Liver (tissue), 9 donors: ENCODE measurements around the gene HRCT1. TPM values are rescaled to one million over a fixed set of nuclear protein-coding genes. Genes with fewer than 3 reads are reported as not detected.
"Not testable (repeated sequence)": the region's sequence is repeated elsewhere in the genome, so short reads cannot be mapped to it uniquely, and the experiment has no call there.

Experiments used
- DNase-seq: peaks from one replicate; pipeline ENCODE4 v3.0.0-alpha.2; 2017; ENCODE audit warnings: low spot score
- H3K27ac ChIP-seq, 2 donors: one replicate each; pipeline ENCODE4 v1.7.0; 2013; ENCODE audit warnings: inconsistent platforms in 2 of 2, low read length in 2 of 2, control low read depth in 1 of 2, low read depth in 1 of 2, mild to moderate bottlenecking in 1 of 2
- H3K27me3 ChIP-seq, 4 donors: one replicate each; pipeline versions ENCODE4 v1.6.1 to v1.7.0; 2013; ENCODE audit warnings: low read length in 3 of 4, inconsistent platforms in 1 of 4, mild to moderate bottlenecking in 1 of 4, moderate library complexity in 1 of 4; ENCODE audit not compliant: control insufficient read depth in 4 of 4, insufficient read depth in 4 of 4
- H3K36me3 ChIP-seq, 4 donors: one replicate each; pipeline versions ENCODE4 v1.6.1 to v1.7.0; 2013; ENCODE audit warnings: low read length in 3 of 4, mild to moderate bottlenecking in 3 of 4, low read depth in 1 of 4, moderate library complexity in 1 of 4; ENCODE audit not compliant: control insufficient read depth in 4 of 4, insufficient read depth in 3 of 4
- H3K4me1 ChIP-seq, 4 donors: one replicate each; pipeline versions ENCODE4 v1.6.1 to v1.7.0; 2013; ENCODE audit warnings: low read length in 3 of 4, mild to moderate bottlenecking in 3 of 4, moderate library complexity in 1 of 4; ENCODE audit not compliant: control insufficient read depth in 4 of 4, insufficient read depth in 4 of 4
- H3K4me3 ChIP-seq, 3 donors: one replicate each; pipeline versions ENCODE4 v1.6.1 to v1.7.0; 2013; ENCODE audit warnings: low read length in 3 of 3, control low read depth in 1 of 3, low read depth in 1 of 3, mild to moderate bottlenecking in 1 of 3
- H3K9ac ChIP-seq, 2 donors: one replicate each; pipeline ENCODE4 v1.7.0; 2013; ENCODE audit warnings: low read length in 2 of 2, mild to moderate bottlenecking in 2 of 2, moderate library complexity in 2 of 2, control low read depth in 1 of 2, low read depth in 1 of 2
- H3K9me3 ChIP-seq, 4 donors: one replicate each; pipeline versions ENCODE4 v1.6.1 to v1.7.0; 2013; ENCODE audit warnings: low read length in 3 of 4; ENCODE audit not compliant: control insufficient read depth in 4 of 4
- EGR1 ChIP-seq, 2 donors: IDR thresholded peaks; 2 replicates each; pipeline ENCODE4 v1.6.1; 2016 to 2018; ENCODE audit warnings: antibody characterized with exemption in 2 of 2, low read depth in 2 of 2
- FOXA1 ChIP-seq: IDR thresholded peaks from 2 replicates; pipeline ENCODE4 v1.6.1; 2016; ENCODE audit warnings: antibody characterized with exemption
- FOXA2 ChIP-seq: IDR thresholded peaks from 2 replicates; pipeline ENCODE4 v1.6.1; 2016; ENCODE audit warnings: antibody characterized with exemption
- HNF4A ChIP-seq, 2 donors: conservative IDR thresholded peaks; 2 replicates each; pipeline ENCODE4 v1.6.1; 2016; ENCODE audit warnings: antibody characterized with exemption in 2 of 2, mild to moderate bottlenecking in 2 of 2
- HNF4G ChIP-seq: IDR thresholded peaks from 2 replicates; pipeline ENCODE4 v1.6.1; 2016; ENCODE audit warnings: antibody characterized with exemption
- JUND ChIP-seq, 2 donors: IDR thresholded peaks; 2 replicates each; pipeline ENCODE4 v1.6.1; 2016; ENCODE audit warnings: antibody characterized with exemption in 2 of 2
- MAX ChIP-seq: IDR thresholded peaks from 2 replicates; pipeline ENCODE4 v1.6.1; 2016; ENCODE audit warnings: antibody characterized with exemption
- NR2F2 ChIP-seq: IDR thresholded peaks from 2 replicates; pipeline ENCODE4 v1.6.1; 2016; ENCODE audit warnings: antibody characterized with exemption
- RXRA ChIP-seq, 2 donors: IDR thresholded peaks; 2 replicates each; pipeline ENCODE4 v1.6.1; 2017 to 2018; ENCODE audit warnings: antibody characterized with exemption in 2 of 2, mild to moderate bottlenecking in 1 of 2
- SP1 ChIP-seq: IDR thresholded peaks from 2 replicates; pipeline ENCODE4 v1.6.1; 2018; ENCODE audit warnings: antibody characterized with exemption, mild to moderate bottlenecking
- TAF1 ChIP-seq: conservative IDR thresholded peaks from 2 replicates; pipeline ENCODE4 v1.6.1; 2016; ENCODE audit warnings: antibody characterized with exemption, mild to moderate bottlenecking
- YY1 ChIP-seq: IDR thresholded peaks from 2 replicates; pipeline ENCODE4 v1.6.1; 2016; ENCODE audit warnings: antibody characterized with exemption, mild to moderate bottlenecking
- ZBTB33 ChIP-seq: IDR thresholded peaks from 2 replicates; pipeline ENCODE4 v1.6.1; 2016; ENCODE audit warnings: antibody characterized with exemption
- WGBS: extraction: QIAGEN DNeasy Blood & Tissue Kit; methylation state at CpG from one replicate; pipeline ENCODE4 v1.1.7; 2013; 5-methylcytosine and 5-hydroxymethylcytosine counted together
- polyA plus RNA-seq, 2 donors: library from polyadenylated mRNA; stranded (reverse) in 1 of 2; unstranded in 1 of 2; fragments of 200-250 nt in 1 of 2; fragments of >200 nt in 1 of 2; fragmentation: Nextera tagmentation in 1 of 2; extraction: Ambion mirVana in 1 of 2; gene quantifications; one replicate each; pipeline versions ENCODE4 v1.2.1 to v1.2.3, GENCODE V29; 2013 to 2015
- total RNA-seq, 2 donors: library from RNA; depleted of rRNA; stranded (reverse); fragments of >200 nt; gene quantifications; one replicate each; pipeline ENCODE4 v1.2.3, GENCODE V29; 2014
- TF ChIP-seq, protein P1 (sequence below): fragments of 150-350 bp; IDR thresholded peaks from 2 replicates; pipeline ENCODE4 v1.5.1; 2017; ENCODE audit warnings: improper control_type of control experiment, low read depth, low read length; ENCODE audit not compliant: missing input control
- TF ChIP-seq, protein P2 (sequence below): IDR thresholded peaks from 2 replicates; pipeline ENCODE4 v1.6.1; 2016; ENCODE audit warnings: antibody characterized with exemption, mild to moderate bottlenecking
- donor health status: healthy.
- donor health status: healthy.
- donor health status: healthy.
- donor health status: healthy.
- donor health status: healthy.

HRCT1 gene
- total and polyA plus RNA-seq, 4 donors = 0.08 to 2.9 (median 0.27) TPM

- 93% methylated on average over 1 of the region's 1 CpG for WGBS
- Histone ChIP-seq H3K36me3 (no peaks in the 10 kb centered on the region), H3K27ac (no peak overlapping the region), H3K27me3 (peaks cover 0 to 2% (median 0%) of the 10 kb centered on the region in 4 donors), H3K9ac (no peak overlapping the region), H3K9me3 (no peaks in the 10 kb centered on the region), H3K4me3 (no peak overlapping the region), H3K4me1 (no peaks in the 10 kb centered on the region)
- TF ChIP-seq RXRA (IDR thresholded peaks at IDR 0.05) (no peak), YY1 (no peak), TAF1 (no peak), HNF4A (conservative IDR thresholded peaks at IDR 0.05) (no peak), HNF4G (no peak), ZBTB33 (no peak), MAX (no peak), EGR1 (IDR thresholded peaks at IDR 0.05; ENCODE audit: low read depth in 2 of 2) (no peak)
- TF ChIP-seq, protein P1, sequence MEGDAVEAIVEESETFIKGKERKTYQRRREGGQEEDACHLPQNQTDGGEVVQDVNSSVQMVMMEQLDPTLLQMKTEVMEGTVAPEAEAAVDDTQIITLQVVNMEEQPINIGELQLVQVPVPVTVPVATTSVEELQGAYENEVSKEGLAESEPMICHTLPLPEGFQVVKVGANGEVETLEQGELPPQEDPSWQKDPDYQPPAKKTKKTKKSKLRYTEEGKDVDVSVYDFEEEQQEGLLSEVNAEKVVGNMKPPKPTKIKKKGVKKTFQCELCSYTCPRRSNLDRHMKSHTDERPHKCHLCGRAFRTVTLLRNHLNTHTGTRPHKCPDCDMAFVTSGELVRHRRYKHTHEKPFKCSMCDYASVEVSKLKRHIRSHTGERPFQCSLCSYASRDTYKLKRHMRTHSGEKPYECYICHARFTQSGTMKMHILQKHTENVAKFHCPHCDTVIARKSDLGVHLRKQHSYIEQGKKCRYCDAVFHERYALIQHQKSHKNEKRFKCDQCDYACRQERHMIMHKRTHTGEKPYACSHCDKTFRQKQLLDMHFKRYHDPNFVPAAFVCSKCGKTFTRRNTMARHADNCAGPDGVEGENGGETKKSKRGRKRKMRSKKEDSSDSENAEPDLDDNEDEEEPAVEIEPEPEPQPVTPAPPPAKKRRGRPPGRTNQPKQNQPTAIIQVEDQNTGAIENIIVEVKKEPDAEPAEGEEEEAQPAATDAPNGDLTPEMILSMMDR = no peak
- DNase-seq = no peak
These were observed 14.0 kb upstream of the HRCT1 start for GRCh38 chr9:35892051-35892450.

DNA sequence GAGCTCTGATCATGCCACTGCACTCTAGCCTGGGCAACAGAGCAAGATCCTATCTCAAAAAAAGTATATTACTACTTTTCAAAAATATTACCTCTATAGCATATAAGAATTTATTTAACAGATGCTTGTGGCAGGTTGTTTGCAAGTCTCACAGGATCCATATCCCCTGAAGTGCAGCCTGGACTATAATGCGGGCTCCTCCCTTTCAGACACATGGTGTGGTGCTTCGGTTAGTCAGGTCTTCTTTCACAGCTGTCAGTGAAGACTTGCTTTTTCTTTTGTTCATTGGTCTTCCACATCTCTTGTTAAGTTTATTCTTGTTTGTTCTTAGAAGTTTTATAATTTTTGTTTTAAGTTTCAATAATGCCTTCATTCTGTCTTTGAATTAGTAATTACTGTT, 9.4 kb upstream of the HRCT1 start:
- Histone ChIP-seq H3K9ac (no peak overlapping the region), H3K36me3 (no peaks in the 10 kb centered on the region), H3K27me3 (peaks cover 0 to 2% (median 0%) of the 10 kb centered on the region in 4 donors), H3K4me1 (no peaks in the 10 kb centered on the region), H3K27ac (no peak overlapping the region), H3K4me3 (no peak overlapping the region), H3K9me3 (no peaks in the 10 kb centered on the region)
- WGBS = 94% methylated on average over 2 of the region's 2 CpGs
- no peak for DNase-seq
- TF ChIP-seq ZBTB33 = no peak
- no peak for TF ChIP-seq SP1
- TF ChIP-seq, protein P2, sequence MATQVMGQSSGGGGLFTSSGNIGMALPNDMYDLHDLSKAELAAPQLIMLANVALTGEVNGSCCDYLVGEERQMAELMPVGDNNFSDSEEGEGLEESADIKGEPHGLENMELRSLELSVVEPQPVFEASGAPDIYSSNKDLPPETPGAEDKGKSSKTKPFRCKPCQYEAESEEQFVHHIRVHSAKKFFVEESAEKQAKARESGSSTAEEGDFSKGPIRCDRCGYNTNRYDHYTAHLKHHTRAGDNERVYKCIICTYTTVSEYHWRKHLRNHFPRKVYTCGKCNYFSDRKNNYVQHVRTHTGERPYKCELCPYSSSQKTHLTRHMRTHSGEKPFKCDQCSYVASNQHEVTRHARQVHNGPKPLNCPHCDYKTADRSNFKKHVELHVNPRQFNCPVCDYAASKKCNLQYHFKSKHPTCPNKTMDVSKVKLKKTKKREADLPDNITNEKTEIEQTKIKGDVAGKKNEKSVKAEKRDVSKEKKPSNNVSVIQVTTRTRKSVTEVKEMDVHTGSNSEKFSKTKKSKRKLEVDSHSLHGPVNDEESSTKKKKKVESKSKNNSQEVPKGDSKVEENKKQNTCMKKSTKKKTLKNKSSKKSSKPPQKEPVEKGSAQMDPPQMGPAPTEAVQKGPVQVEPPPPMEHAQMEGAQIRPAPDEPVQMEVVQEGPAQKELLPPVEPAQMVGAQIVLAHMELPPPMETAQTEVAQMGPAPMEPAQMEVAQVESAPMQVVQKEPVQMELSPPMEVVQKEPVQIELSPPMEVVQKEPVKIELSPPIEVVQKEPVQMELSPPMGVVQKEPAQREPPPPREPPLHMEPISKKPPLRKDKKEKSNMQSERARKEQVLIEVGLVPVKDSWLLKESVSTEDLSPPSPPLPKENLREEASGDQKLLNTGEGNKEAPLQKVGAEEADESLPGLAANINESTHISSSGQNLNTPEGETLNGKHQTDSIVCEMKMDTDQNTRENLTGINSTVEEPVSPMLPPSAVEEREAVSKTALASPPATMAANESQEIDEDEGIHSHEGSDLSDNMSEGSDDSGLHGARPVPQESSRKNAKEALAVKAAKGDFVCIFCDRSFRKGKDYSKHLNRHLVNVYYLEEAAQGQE = no peak
- no peak for TF ChIP-seq FOXA2
- no peak for TF ChIP-seq TAF1
- TF ChIP-seq NR2F2 = no peak
- no peak for TF ChIP-seq RXRA (IDR thresholded peaks at IDR 0.05)
- TF ChIP-seq HNF4A (conservative IDR thresholded peaks at IDR 0.05) = no peak
- no peak for TF ChIP-seq YY1
- no peak for TF ChIP-seq JUND (IDR thresholded peaks at IDR 0.05)
- no peak for TF ChIP-seq FOXA1

DNA sequence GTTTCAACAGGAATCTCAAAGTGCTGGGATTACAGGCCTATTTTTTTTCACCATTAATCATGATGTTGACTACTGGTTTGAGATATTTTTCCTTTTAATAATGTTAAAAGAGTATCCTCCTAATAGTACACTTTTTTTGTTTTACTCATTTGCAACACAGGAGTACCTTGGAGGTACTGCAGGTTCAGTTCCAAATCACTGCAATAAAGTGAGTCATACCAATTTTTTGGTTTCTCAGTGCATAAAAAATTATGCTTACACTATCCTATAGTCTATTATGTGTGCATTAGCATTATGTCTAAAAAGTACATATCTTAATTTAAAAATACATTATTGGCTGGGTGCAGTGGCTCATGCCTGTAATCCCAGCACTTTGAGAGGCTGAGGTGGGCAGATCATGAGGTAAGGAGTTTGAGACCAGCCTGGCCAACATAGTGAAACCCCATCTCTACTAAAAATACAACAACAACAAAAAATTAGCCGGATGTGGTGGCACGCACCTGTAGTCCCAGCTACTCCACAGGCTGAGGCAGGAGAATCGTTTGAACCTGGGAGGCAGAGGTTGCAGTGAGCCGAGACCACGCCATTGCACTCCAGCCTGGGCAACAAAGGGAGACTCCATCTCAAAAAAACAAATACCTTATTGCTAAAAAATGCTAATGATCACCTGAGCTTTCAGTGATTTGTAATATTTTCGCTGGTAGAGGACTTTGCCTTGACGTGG, 8.5 kb upstream of the HRCT1 start:
- not testable (repeated sequence) for H3K4me3 ChIP-seq, H3K4me1 ChIP-seq, H3K36me3 ChIP-seq, DNase-seq, H3K9ac ChIP-seq, H3K27ac ChIP-seq, H3K27me3 ChIP-seq, H3K9me3 ChIP-seq
- WGBS = 95% methylated on average over 7 of the region's 7 CpGs
